Measurements from ENCODE around the gene CPHXL.

The CPHXL gene

GRCh38 chr16:75726390-75726789 is at the start of gene CPHXL:
Gene CPHXL, minus strand, starts transcription at chr16:75726490. Its CDS starts 48 bp downstream, at chr16:75726442.
- TF ChIP-seq POLR2A (IDR thresholded peaks at IDR 0.05; ENCODE audit: low read depth, low read length) = no peak
- FAIRE-seq (no peak), DNase-seq (ENCODE audit: insufficient read length, low spot score) (no peak)

- FAIRE-seq (no peak), DNase-seq (ENCODE audit: insufficient read length, low spot score) (no peak)
- TF ChIP-seq POLR2A (IDR thresholded peaks at IDR 0.05; ENCODE audit: low read depth, low read length) = no peak
These were observed 47.9 kb upstream of the CPHXL start for GRCh38 chr16:75774197-75774596.

- DNase-seq (ENCODE audit: insufficient read length, low spot score) (no peak), FAIRE-seq (no peak)
- no peak for TF ChIP-seq POLR2A (IDR thresholded peaks at IDR 0.05; ENCODE audit: low read depth, low read length)
These were observed 43.8 kb upstream of the CPHXL start for GRCh38 chr16:75770051-75770450.

GRCh38 chr16:75764154-75764768 is 38.0 kb upstream of the CPHXL start:
- DNase-seq (ENCODE audit: insufficient read length, low spot score) (peak; percentile 23), FAIRE-seq (no peak)

GRCh38 chr16:75763204-75763603 is 36.9 kb upstream of the CPHXL start:
- TF ChIP-seq POLR2A (IDR thresholded peaks at IDR 0.05; ENCODE audit: low read depth, low read length) = no peak
- FAIRE-seq = no peak
- DNase-seq (ENCODE audit: insufficient read length, low spot score) = no peak

More at GRCh38 chr16:75764154-75764768, 38.0 kb upstream of the CPHXL start:
- TF ChIP-seq POLR2A (IDR thresholded peaks at IDR 0.05; ENCODE audit: low read depth, low read length) = no peak

- no peak for DNase-seq (ENCODE audit: insufficient read length, low spot score)
- no peak for FAIRE-seq
- no peak for TF ChIP-seq POLR2A (IDR thresholded peaks at IDR 0.05; ENCODE audit: low read depth, low read length)
These were observed 36.5 kb upstream of the CPHXL start for GRCh38 chr16:75762746-75763145.

- FAIRE-seq (no peak), DNase-seq (ENCODE audit: insufficient read length, low spot score) (no peak)
- no peak for TF ChIP-seq POLR2A (IDR thresholded peaks at IDR 0.05; ENCODE audit: low read depth, low read length)
These were observed 34.8 kb upstream of the CPHXL start for GRCh38 chr16:75761108-75761507.

- no peak for FAIRE-seq
- no peak for DNase-seq (ENCODE audit: insufficient read length, low spot score)
- TF ChIP-seq POLR2A (IDR thresholded peaks at IDR 0.05; ENCODE audit: low read depth, low read length) = no peak
These were observed 33.8 kb upstream of the CPHXL start for GRCh38 chr16:75760018-75760519.

GRCh38 chr16:75758215-75758614 is 31.9 kb upstream of the CPHXL start:
- FAIRE-seq = no peak
- no peak for TF ChIP-seq POLR2A (IDR thresholded peaks at IDR 0.05; ENCODE audit: low read depth, low read length)
- DNase-seq (ENCODE audit: insufficient read length, low spot score) = no peak

GRCh38 chr16:75754141-75754540 is 27.9 kb upstream of the CPHXL start:
- FAIRE-seq (no peak), DNase-seq (ENCODE audit: insufficient read length, low spot score) (no peak)

GRCh38 chr16:75750528-75750927 is 24.2 kb upstream of the CPHXL start:
- DNase-seq (ENCODE audit: insufficient read length, low spot score) (no peak), FAIRE-seq (no peak)
- no peak for TF ChIP-seq POLR2A (IDR thresholded peaks at IDR 0.05; ENCODE audit: low read depth, low read length)

More at GRCh38 chr16:75754141-75754540, 27.9 kb upstream of the CPHXL start:
- no peak for TF ChIP-seq POLR2A (IDR thresholded peaks at IDR 0.05; ENCODE audit: low read depth, low read length)

GRCh38 chr16:75746359-75746758 is 20.1 kb upstream of the CPHXL start:
- DNase-seq (ENCODE audit: insufficient read length, low spot score) (no peak), FAIRE-seq (no peak)
- no peak for TF ChIP-seq POLR2A (IDR thresholded peaks at IDR 0.05; ENCODE audit: low read depth, low read length)

- FAIRE-seq (no peak), DNase-seq (ENCODE audit: insufficient read length, low spot score) (no peak)
- TF ChIP-seq POLR2A (IDR thresholded peaks at IDR 0.05; ENCODE audit: low read depth, low read length) = no peak
These were observed 19.5 kb upstream of the CPHXL start for GRCh38 chr16:75745823-75746222.

GRCh38 chr16:75745242-75745641 is 19.0 kb upstream of the CPHXL start:
- no peak for TF ChIP-seq POLR2A (IDR thresholded peaks at IDR 0.05; ENCODE audit: low read depth, low read length)
- FAIRE-seq (no peak), DNase-seq (ENCODE audit: insufficient read length, low spot score) (no peak)

GRCh38 chr16:75742424-75743047 is 16.2 kb upstream of the CPHXL start:
- TF ChIP-seq POLR2A (IDR thresholded peaks at IDR 0.05; ENCODE audit: low read depth, low read length) = no peak
- DNase-seq (ENCODE audit: insufficient read length, low spot score) = no peak
- no peak for FAIRE-seq
